Keratinocyte (primary cell): ENCODE data around the gene TMEM132D.

Experiments
- EZH2 ChIP-seq: IDR thresholded peaks from one replicate; pipeline ENCODE4 v1.6.1; 2012; ENCODE audit warnings: inconsistent platforms, mild to moderate bottlenecking, low read length, moderate library complexity
- TF ChIP-seq, protein P1 (sequence below), 3 experiments: IDR thresholded peaks in 1 of 3; conservative IDR thresholded peaks in 1 of 3; optimal IDR thresholded peaks in 1 of 3; 2 replicates in 2 of 3; 3 replicates in 1 of 3; pipeline versions ENCODE3 to v1.5.1; 2011; ENCODE audit warnings: low read length in 3 of 3, mild to moderate bottlenecking in 3 of 3, moderate library complexity in 2 of 3, control low read depth in 1 of 3, inconsistent platforms in 1 of 3; ENCODE audit not compliant: insufficient read depth in 2 of 3; ENCODE audit errors: extremely low read depth in 1 of 3

DNA sequence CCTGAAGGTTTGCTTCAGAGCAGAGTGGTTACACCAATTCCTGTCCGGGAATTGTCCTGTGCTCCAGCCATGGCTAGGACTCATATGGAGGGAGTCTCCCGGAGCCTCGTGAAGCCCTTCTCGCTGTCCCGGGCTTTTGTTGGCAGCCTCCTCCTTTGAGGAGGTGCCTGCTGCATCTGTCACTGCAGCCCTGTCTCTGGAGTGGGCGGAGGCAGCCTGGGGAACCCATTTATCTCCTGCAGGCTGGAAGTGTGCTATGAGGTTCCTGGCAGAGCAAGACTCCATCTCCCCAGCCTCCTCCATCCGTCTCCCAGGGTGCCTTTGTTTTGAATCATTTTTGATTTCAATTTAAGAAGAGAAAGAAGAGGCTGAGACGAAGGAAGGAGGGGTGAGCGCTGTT is 695.3 kb downstream of the TMEM132D start:
- TF ChIP-seq, protein P1, sequence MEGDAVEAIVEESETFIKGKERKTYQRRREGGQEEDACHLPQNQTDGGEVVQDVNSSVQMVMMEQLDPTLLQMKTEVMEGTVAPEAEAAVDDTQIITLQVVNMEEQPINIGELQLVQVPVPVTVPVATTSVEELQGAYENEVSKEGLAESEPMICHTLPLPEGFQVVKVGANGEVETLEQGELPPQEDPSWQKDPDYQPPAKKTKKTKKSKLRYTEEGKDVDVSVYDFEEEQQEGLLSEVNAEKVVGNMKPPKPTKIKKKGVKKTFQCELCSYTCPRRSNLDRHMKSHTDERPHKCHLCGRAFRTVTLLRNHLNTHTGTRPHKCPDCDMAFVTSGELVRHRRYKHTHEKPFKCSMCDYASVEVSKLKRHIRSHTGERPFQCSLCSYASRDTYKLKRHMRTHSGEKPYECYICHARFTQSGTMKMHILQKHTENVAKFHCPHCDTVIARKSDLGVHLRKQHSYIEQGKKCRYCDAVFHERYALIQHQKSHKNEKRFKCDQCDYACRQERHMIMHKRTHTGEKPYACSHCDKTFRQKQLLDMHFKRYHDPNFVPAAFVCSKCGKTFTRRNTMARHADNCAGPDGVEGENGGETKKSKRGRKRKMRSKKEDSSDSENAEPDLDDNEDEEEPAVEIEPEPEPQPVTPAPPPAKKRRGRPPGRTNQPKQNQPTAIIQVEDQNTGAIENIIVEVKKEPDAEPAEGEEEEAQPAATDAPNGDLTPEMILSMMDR (optimal IDR thresholded peaks at IDR 0.05 in 1 of 3, IDR thresholded peaks at IDR 0.05 in 1 of 3, conservative IDR thresholded peaks at IDR 0.05 in 1 of 3; ENCODE audit: extremely low read depth in 1 of 3, insufficient read depth in 2 of 3, low read length in 3 of 3): no peak
- no peak for TF ChIP-seq EZH2
